OCI-LY7 (cell line): Measurements from ENCODE around the gene GNA12.

Experiments used
- CTCF ChIP-seq: fragments of 200-600 bp; sonication (generic); conservative IDR thresholded peaks from 2 replicates; pipeline ENCODE4 v1.5.1; 2014; ENCODE audit warnings: mild to moderate bottlenecking, antibody characterized with exemption, low read length, moderate library complexity, mixed read lengths
- EZH2phosphoT487 ChIP-seq: fragments of 200-600 bp; sonication (generic); IDR thresholded peaks from 2 replicates; pipeline ENCODE4 v1.6.1; 2018; ENCODE audit warnings: low read depth, borderline replicate concordance, mild to moderate bottlenecking, mixed run types, antibody characterized with exemption, low read length, moderate library complexity, mixed read lengths

GRCh38 chr7:2821842-2822507 is 22.1 kb downstream of the GNA12 start:
- TF ChIP-seq CTCF, result no peak
- no peak for TF ChIP-seq EZH2phosphoT487
